Endothelial cell of umbilical vein (primary cell): ENCODE results near the gene NFIA. TPM values are rescaled to one million over a fixed set of nuclear protein-coding genes. Genes with fewer than 3 reads are reported as not detected.
"Not testable (repeated sequence)": the region's sequence is repeated elsewhere in the genome, so short reads cannot be mapped to it uniquely, and the experiment has no call there.

Source experiments
- BruUV-seq: library from RNA; stranded (reverse); fragments of 400-500 nt; replicated peaks from 2 replicates; lab custom pipeline; 2021; lab: Mats Ljungman, UMichigan
- CTCF ChIA-PET: fragments of 300-600, 350-600 bp; sonication (Branson Sonifier 250); formaldehyde crosslinking; loops from one replicate; lab custom pipeline; 2021; ENCODE audit warnings: antibody characterized with exemption, inconsistent platforms; lab: Charles Lee
- POLR2A ChIA-PET: fragments of 300-600, 350-600 bp; sonication (Branson Sonifier 250); formaldehyde crosslinking; loops from one replicate; lab custom pipeline; 2021; ENCODE audit warnings: antibody characterized with exemption, inconsistent platforms; lab: Charles Lee
- DNase-seq: peaks from one replicate; pipeline ENCODE4 v3.0.0-alpha.2; 2011; ENCODE audit warnings: low read depth, low spot score
- FAIRE-seq: peaks from 2 replicates; lab custom pipeline; 2011; peaks lifted over from hg19 to GRCh38; lab: Jason Lieb, UNC
- H2AFZ ChIP-seq: 2 replicates; pipeline ENCODE4 v1.6.0; 2012; ENCODE audit warnings: low read depth, low read length, control low read depth, inconsistent platforms
- H3K27ac ChIP-seq: 2 replicates; pipeline ENCODE4 v1.5.1; 2011; ENCODE audit warnings: low read depth, mild to moderate bottlenecking, control low read depth, low read length, moderate library complexity; ENCODE audit not compliant: insufficient read depth
- H3K27me3 ChIP-seq, 2 experiments: 2 replicates each; pipeline versions ENCODE4 v1.6.0 to v1.6.1; 2011; ENCODE audit warnings: low read length in 2 of 2, mixed read lengths in 1 of 2; ENCODE audit not compliant: control insufficient read depth in 2 of 2, insufficient read depth in 2 of 2
- H3K36me3 ChIP-seq, 2 experiments: 2 replicates in 1 of 2; 3 replicates in 1 of 2; pipeline ENCODE4 v1.5.1; 2011; ENCODE audit warnings: low read length in 2 of 2, mild to moderate bottlenecking in 1 of 2, moderate library complexity in 1 of 2; ENCODE audit not compliant: control insufficient read depth in 2 of 2, insufficient read depth in 2 of 2; ENCODE audit errors: extremely low read depth in 1 of 2
- H3K4me1 ChIP-seq: 3 replicates; pipeline ENCODE4 v1.5.1; 2011; ENCODE audit warnings: mild to moderate bottlenecking, low read length; ENCODE audit not compliant: control insufficient read depth, insufficient read depth; ENCODE audit errors: extremely low read depth
- H3K4me2 ChIP-seq: 2 replicates; pipeline ENCODE4 v1.6.1; 2011; ENCODE audit warnings: low read length, control low read depth, mixed read lengths; ENCODE audit not compliant: insufficient read depth
- H3K4me3 ChIP-seq, 3 experiments: fragments of 200-600 bp in 1 of 3; sonication (generic), shearing (Covaris generic) in 1 of 3; replicated peaks in 1 of 3; 2 replicates each; pipeline ENCODE4 v1.5.1; 2011 to 2016; ENCODE audit warnings: control low read depth in 3 of 3, low read length in 3 of 3, mild to moderate bottlenecking in 2 of 3, inconsistent platforms in 1 of 3, low read depth in 1 of 3, moderate library complexity in 1 of 3; ENCODE audit not compliant: insufficient read depth in 1 of 3
- H3K79me2 ChIP-seq: 2 replicates; pipeline ENCODE4 v1.6.0; 2012; ENCODE audit warnings: low read length, inconsistent platforms; ENCODE audit not compliant: control insufficient read depth, insufficient read depth
- H3K9ac ChIP-seq: replicated peaks from 2 replicates; pipeline ENCODE3; 2011; ENCODE audit warnings: low read length, control low read depth; ENCODE audit not compliant: insufficient read depth; ENCODE audit errors: extremely low read depth
- H3K9me1 ChIP-seq: replicated peaks from 3 replicates; pipeline ENCODE4 v1.6.0; 2011; ENCODE audit warnings: mild to moderate bottlenecking, low read length; ENCODE audit not compliant: control insufficient read depth, insufficient read depth; ENCODE audit errors: extremely low read depth
- H3K9me3 ChIP-seq: replicated peaks from 2 replicates; pipeline ENCODE4 v1.5.1; 2012; ENCODE audit warnings: low read length, inconsistent platforms; ENCODE audit not compliant: control insufficient read depth, insufficient read depth
- H4K20me1 ChIP-seq: replicated peaks from 2 replicates; pipeline ENCODE3; 2011; ENCODE audit warnings: mild to moderate bottlenecking, low read length; ENCODE audit not compliant: control insufficient read depth, insufficient read depth; ENCODE audit errors: extremely low read depth
- CTCF ChIP-seq, 2 donors: IDR thresholded peaks; 1 replicate in 1 of 2; 2 replicates in 1 of 2; pipeline ENCODE4 v1.5.1; 2011; ENCODE audit warnings: low read length in 2 of 2, mild to moderate bottlenecking in 2 of 2, moderate library complexity in 2 of 2, control low read depth in 1 of 2, inconsistent platforms in 1 of 2, low read depth in 1 of 2; ENCODE audit not compliant: insufficient read depth in 1 of 2; ENCODE audit errors: extremely low read depth in 1 of 2
- EZH2 ChIP-seq: IDR thresholded peaks from 2 replicates; pipeline ENCODE4 v1.6.1; 2012; ENCODE audit warnings: borderline replicate concordance, low read depth, mild to moderate bottlenecking, moderate library complexity, low read length, inconsistent platforms; ENCODE audit not compliant: severe bottlenecking
- FOS ChIP-seq: IDR thresholded peaks from 2 replicates; pipeline ENCODE4 v1.6.1; 2011; ENCODE audit warnings: mild to moderate bottlenecking, low read length, moderate library complexity, borderline replicate concordance; ENCODE audit not compliant: insufficient read depth
- GATA2 ChIP-seq: IDR thresholded peaks from 2 replicates; pipeline ENCODE4 v1.7.0; 2011; ENCODE audit warnings: low read depth, mild to moderate bottlenecking, moderate library complexity, mixed read lengths, low read length; ENCODE audit not compliant: insufficient read length, insufficient read depth
- JUN ChIP-seq: IDR thresholded peaks from 2 replicates; pipeline ENCODE4 v1.6.1; 2011; ENCODE audit warnings: borderline replicate concordance, low read depth; ENCODE audit not compliant: insufficient read length, insufficient read depth
- MAX ChIP-seq: IDR thresholded peaks from 2 replicates; pipeline ENCODE4 v1.6.1; 2011; ENCODE audit not compliant: insufficient read depth, insufficient read length
- MYC ChIP-seq: IDR thresholded peaks from one replicate; pipeline ENCODE4 v1.6.1; 2011; ENCODE audit warnings: mild to moderate bottlenecking, low read depth, low read length
- POLR2A ChIP-seq: IDR thresholded peaks from 2 replicates; pipeline ENCODE4 v1.6.1; 2012; ENCODE audit warnings: low read depth, mild to moderate bottlenecking, control low read depth, low read length
- POLR2AphosphoS5 ChIP-seq: IDR thresholded peaks from 2 replicates; pipeline ENCODE4 v1.6.1; 2012; ENCODE audit warnings: low read depth, mild to moderate bottlenecking, control low read depth, low read length, moderate library complexity; ENCODE audit not compliant: insufficient read depth
- dilution Hi-C: fragments of 300-500 bp; cut with MboI; formaldehyde crosslinking; loops from one replicate; pipeline ENCODE4 v1.15.0; 2019; ENCODE audit warnings: low sequenced_read_pairs; ENCODE audit not compliant: extremely low pct_ligation_motif_present
- intact Hi-C: fragments of 100-400 bp; cut with micrococcal nuclease; formaldehyde crosslinking; loops from one replicate; pipeline ENCODE4 v1.10.0; 2022
- polyA plus RNA-seq, 4 experiments: library from polyadenylated mRNA; depleted of rRNA in 3 of 4; stranded (reverse) in 3 of 4; unstranded in 1 of 4; fragments of >200 nt; gene quantifications; 2 replicates each; pipeline versions ENCODE4 v1.2.1 to v1.2.3, GENCODE V29; 2011 to 2012; ENCODE audit warnings: missing spikeins in 1 of 4
- total RNA-seq: library from RNA; stranded (reverse); gene quantifications from 2 replicates; pipeline ENCODE4 v1.2.3, GENCODE V29; 2021

Gene NFIA
- total and polyA plus RNA-seq, 2 donors (not counting 3 experiments of a cell fraction or from before 2014, with no cell fraction given), result 25.5 to 47.0 TPM

GRCh38 chr1:61058483-61059245 is 23.7 kb upstream of the NFIA start:
- Histone ChIP-seq H3K4me1 (peaks cover 4% of the 10 kb centered on the region), H3K27ac (no peak overlapping the region), H2AFZ (no peak overlapping the region), H3K27me3 (no peaks in the 10 kb centered on the region), H3K9ac (no peak overlapping the region), H3K4me3 (no peak overlapping the region), H3K4me2 (no peak overlapping the region), H3K36me3 (no peaks in the 10 kb centered on the region), H4K20me1 (no peaks in the 10 kb centered on the region), H3K79me2 (no peaks in the 10 kb centered on the region), H3K9me1 (no peaks in the 10 kb centered on the region), H3K9me3 (no peaks in the 10 kb centered on the region)
- ChIA-PET POLR2A (no interaction called here), CTCF (interaction anchor here (0.6 to 1.0 kb wide), 2 partner anchors 279 to 530 kb away, joined by 3 read pairs; no protein-coding TSS in a partner anchor)
- FAIRE-seq, result no peak
- intact Hi-C loops (no loop called here), dilution Hi-C loops (no loop called here)
- BruUV-seq, result no TSS peak
- no peak for DNase-seq
- TF ChIP-seq MYC (no peak), GATA2 (no peak), CTCF (IDR thresholded peaks at IDR 0.05; ENCODE audit: extremely low read depth in 1 of 2, insufficient read depth in 1 of 2, low read depth in 1 of 2, low read length in 2 of 2) (no peak), FOS (no peak), EZH2 (no peak), POLR2AphosphoS5 (no peak), JUN (no peak), MAX (no peak), POLR2A (no peak)

- POLR2A ChIA-PET, H3K9me3 ChIP-seq, H3K9ac ChIP-seq, H3K9me1 ChIP-seq, intact Hi-C loops, H4K20me1 ChIP-seq, H2AFZ ChIP-seq, BruUV-seq, H3K27ac ChIP-seq, FAIRE-seq, dilution Hi-C loops, H3K27me3 ChIP-seq, H3K79me2 ChIP-seq, H3K4me3 ChIP-seq, H3K36me3 ChIP-seq, H3K4me1 ChIP-seq, H3K4me2 ChIP-seq, DNase-seq: not testable (repeated sequence)
- CTCF ChIA-PET, result interaction anchor here (0.7 to 2.0 kb wide), 4 partner anchors 12 to 792 kb away, joined by 3 to 6 read pairs (median 4); no protein-coding TSS in a partner anchor
Observed at GRCh38 chr1:61061601-61062000, 20.8 kb upstream of the NFIA start.
